Measurements from ENCODE around the gene KRTAP29-1. TPM values are rescaled to one million over a fixed set of nuclear protein-coding genes. Genes with fewer than 3 reads are reported as not detected.

The KRTAP29-1 gene
- total RNA-seq, 2 experiments from 2014 or later = not detected

GRCh38 chr17:41265078-41265477 is 37.6 kb downstream of the KRTAP29-1 start, which contains the start of gene KRTAP9-6:
Gene KRTAP9-6 (plus strand): TSS chr17:41265378. CDS start chr17:41265378, 0 bp downstream.
- ChIA-PET CTCF (ENCODE audit: unreplicated experiment) (no interaction called here), POLR2A (no interaction called here)
- no peak for DNase-seq (ENCODE audit: low spot score)
- Histone ChIP-seq H3K79me2 (ENCODE audit: insufficient read depth, low read depth, low read length) (no peaks in the 10 kb centered on the region), H3K9me3 (ENCODE audit: low read length) (no peaks in the 10 kb centered on the region), H2AFZ (ENCODE audit: low read length) (no peak within 1 kb of the TSS), H3K4me2 (ENCODE audit: low read length) (no peak within 1 kb of the TSS), H3K27ac (ENCODE audit: low read depth, low read length, poor library complexity, severe bottlenecking) (no peak within 1 kb of the TSS), H3K4me1 (ENCODE audit: insufficient read depth, low read length, poor library complexity, severe bottlenecking) (no peaks in the 10 kb centered on the region), H3K36me3 (ENCODE audit: insufficient read depth, low read length) (no peaks in the 10 kb centered on the region), H3K4me3 (ENCODE audit: low read depth, low read length, poor library complexity, severe bottlenecking) (no peak within 1 kb of the TSS), H4K20me1 (ENCODE audit: insufficient read depth, low read length) (no peaks in the 10 kb centered on the region), H3K9me2 (ENCODE audit: insufficient read depth, low read length) (no peaks in the 10 kb centered on the region)
- no peak for TF ChIP-seq EZH2phosphoT487 (IDR thresholded peaks at IDR 0.05; ENCODE audit: borderline replicate concordance, low read depth, low read length)
- TF ChIP-seq, protein P1, sequence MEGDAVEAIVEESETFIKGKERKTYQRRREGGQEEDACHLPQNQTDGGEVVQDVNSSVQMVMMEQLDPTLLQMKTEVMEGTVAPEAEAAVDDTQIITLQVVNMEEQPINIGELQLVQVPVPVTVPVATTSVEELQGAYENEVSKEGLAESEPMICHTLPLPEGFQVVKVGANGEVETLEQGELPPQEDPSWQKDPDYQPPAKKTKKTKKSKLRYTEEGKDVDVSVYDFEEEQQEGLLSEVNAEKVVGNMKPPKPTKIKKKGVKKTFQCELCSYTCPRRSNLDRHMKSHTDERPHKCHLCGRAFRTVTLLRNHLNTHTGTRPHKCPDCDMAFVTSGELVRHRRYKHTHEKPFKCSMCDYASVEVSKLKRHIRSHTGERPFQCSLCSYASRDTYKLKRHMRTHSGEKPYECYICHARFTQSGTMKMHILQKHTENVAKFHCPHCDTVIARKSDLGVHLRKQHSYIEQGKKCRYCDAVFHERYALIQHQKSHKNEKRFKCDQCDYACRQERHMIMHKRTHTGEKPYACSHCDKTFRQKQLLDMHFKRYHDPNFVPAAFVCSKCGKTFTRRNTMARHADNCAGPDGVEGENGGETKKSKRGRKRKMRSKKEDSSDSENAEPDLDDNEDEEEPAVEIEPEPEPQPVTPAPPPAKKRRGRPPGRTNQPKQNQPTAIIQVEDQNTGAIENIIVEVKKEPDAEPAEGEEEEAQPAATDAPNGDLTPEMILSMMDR (conservative IDR thresholded peaks at IDR 0.05; ENCODE audit: low read length) = no peak
- intact Hi-C loops (cut with micrococcal nuclease; ENCODE audit: unreplicated experiment) = no loop called here
- BruUV-seq (replicated peaks) = no TSS peak

- Histone ChIP-seq H2AFZ (ENCODE audit: low read length) (no peak overlapping the region), H3K4me1 (ENCODE audit: insufficient read depth, low read length, poor library complexity, severe bottlenecking) (no peaks in the 10 kb centered on the region), H3K4me2 (ENCODE audit: low read length) (no peak overlapping the region), H4K20me1 (ENCODE audit: insufficient read depth, low read length) (no peaks in the 10 kb centered on the region), H3K4me3 (ENCODE audit: low read depth, low read length, poor library complexity, severe bottlenecking) (no peak overlapping the region), H3K27ac (ENCODE audit: low read depth, low read length, poor library complexity, severe bottlenecking) (no peak overlapping the region), H3K79me2 (ENCODE audit: insufficient read depth, low read depth, low read length) (no peaks in the 10 kb centered on the region), H3K9me3 (ENCODE audit: low read length) (no peaks in the 10 kb centered on the region), H3K9me2 (ENCODE audit: insufficient read depth, low read length) (no peaks in the 10 kb centered on the region), H3K36me3 (ENCODE audit: insufficient read depth, low read length) (no peaks in the 10 kb centered on the region)
- DNase-seq (ENCODE audit: low spot score) = no peak
- TF ChIP-seq, protein P1 (conservative IDR thresholded peaks at IDR 0.05; ENCODE audit: low read length) = no peak
- no peak for TF ChIP-seq EZH2phosphoT487 (IDR thresholded peaks at IDR 0.05; ENCODE audit: borderline replicate concordance, low read depth, low read length)
- POLR2A ChIA-PET = no interaction called here
- intact Hi-C loops (cut with micrococcal nuclease; ENCODE audit: unreplicated experiment) = no loop called here
- CTCF ChIA-PET (ENCODE audit: unreplicated experiment) = no interaction called here
- no TSS peak for BruUV-seq (replicated peaks)
These were observed 38.1 kb downstream of the KRTAP29-1 start for GRCh38 chr17:41264599-41264998.

GRCh38 chr17:41263212-41263611 is 39.4 kb downstream of the KRTAP29-1 start:
- BruUV-seq (replicated peaks) = no TSS peak
- Histone ChIP-seq H3K79me2 (ENCODE audit: insufficient read depth, low read depth, low read length) (no peaks in the 10 kb centered on the region), H2AFZ (ENCODE audit: low read length) (no peak overlapping the region), H3K27ac (ENCODE audit: low read depth, low read length, poor library complexity, severe bottlenecking) (no peak overlapping the region), H3K4me3 (ENCODE audit: low read depth, low read length, poor library complexity, severe bottlenecking) (no peak overlapping the region), H3K4me1 (ENCODE audit: insufficient read depth, low read length, poor library complexity, severe bottlenecking) (no peaks in the 10 kb centered on the region), H3K4me2 (ENCODE audit: low read length) (no peak overlapping the region), H3K36me3 (ENCODE audit: insufficient read depth, low read length) (no peaks in the 10 kb centered on the region), H4K20me1 (ENCODE audit: insufficient read depth, low read length) (no peaks in the 10 kb centered on the region), H3K9me2 (ENCODE audit: insufficient read depth, low read length) (no peaks in the 10 kb centered on the region), H3K9me3 (ENCODE audit: low read length) (no peaks in the 10 kb centered on the region)
- intact Hi-C loops (cut with micrococcal nuclease; ENCODE audit: unreplicated experiment) = no loop called here
- ChIA-PET POLR2A (no interaction called here), CTCF (ENCODE audit: unreplicated experiment) (no interaction called here)
- DNase-seq (ENCODE audit: low spot score) = no peak
- TF ChIP-seq, protein P1 (conservative IDR thresholded peaks at IDR 0.05; ENCODE audit: low read length) = no peak
- no peak for TF ChIP-seq EZH2phosphoT487 (IDR thresholded peaks at IDR 0.05; ENCODE audit: borderline replicate concordance, low read depth, low read length)

Measured in OCI-LY7 (cell line).